Right renal cortex interstitium (tissue), 3 donors: ENCODE results near the gene FLVCR2. TPM values are rescaled to one million over a fixed set of nuclear protein-coding genes. Genes with fewer than 3 reads are reported as not detected.

Experiments used
- DNase-seq, 3 donors: peaks; one replicate each; pipeline ENCODE4 v3.0.0-alpha.2; 2013; ENCODE audit warnings: low read depth in 3 of 3, low spot score in 2 of 3
- polyA plus RNA-seq, 3 donors: library from polyadenylated mRNA; unstranded; fragments of 120-200 nt; gene quantifications; one replicate each; pipeline ENCODE4 v1.2.1, GENCODE V29; 2013; ENCODE audit not compliant: insufficient read length in 3 of 3

The FLVCR2 gene
- polyA plus RNA-seq, 3 donors, result 7.8 to 8.9 (median 7.9) TPM

DNA sequence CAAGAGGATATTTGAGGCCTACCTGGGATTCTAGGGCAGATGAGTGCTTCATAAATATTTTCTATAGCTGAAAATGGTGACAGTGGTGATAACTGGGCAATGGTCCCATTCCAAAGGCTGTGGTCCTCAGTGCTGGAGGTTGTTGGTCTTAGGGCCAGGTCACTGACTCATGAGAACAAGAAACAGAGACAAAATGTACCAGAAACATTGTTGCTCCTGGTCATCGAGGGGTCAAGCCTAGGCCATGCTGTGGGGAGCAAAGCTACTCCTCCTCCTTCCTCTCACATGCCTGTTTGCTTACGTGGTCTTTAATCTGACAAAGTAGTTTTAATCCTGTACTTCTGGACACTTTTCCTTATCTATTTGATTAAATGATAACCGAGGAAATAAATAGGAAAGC is 48.4 kb downstream of the FLVCR2 start:
- DNase-seq, result no peak

DNA sequence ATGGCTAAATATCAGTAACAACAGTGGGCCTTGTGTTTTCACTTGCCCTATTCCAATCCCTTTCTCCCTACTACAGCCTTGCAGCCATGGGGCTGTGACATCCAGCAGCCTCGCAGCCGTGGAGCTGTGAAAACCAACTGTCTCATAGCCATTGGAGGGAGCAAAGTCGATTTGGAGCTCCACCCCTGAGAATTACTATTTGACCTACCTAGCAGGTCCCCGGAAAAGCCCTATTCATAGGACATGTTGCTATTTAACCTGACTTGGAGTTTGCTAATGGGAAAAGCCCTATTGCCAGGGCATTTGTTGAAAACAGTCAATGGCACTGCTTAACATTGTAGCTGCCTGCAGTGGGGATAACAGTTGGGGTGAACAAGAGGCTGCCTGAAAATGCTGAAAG is 49.0 kb downstream of the FLVCR2 start:
- DNase-seq, result no peak

DNA sequence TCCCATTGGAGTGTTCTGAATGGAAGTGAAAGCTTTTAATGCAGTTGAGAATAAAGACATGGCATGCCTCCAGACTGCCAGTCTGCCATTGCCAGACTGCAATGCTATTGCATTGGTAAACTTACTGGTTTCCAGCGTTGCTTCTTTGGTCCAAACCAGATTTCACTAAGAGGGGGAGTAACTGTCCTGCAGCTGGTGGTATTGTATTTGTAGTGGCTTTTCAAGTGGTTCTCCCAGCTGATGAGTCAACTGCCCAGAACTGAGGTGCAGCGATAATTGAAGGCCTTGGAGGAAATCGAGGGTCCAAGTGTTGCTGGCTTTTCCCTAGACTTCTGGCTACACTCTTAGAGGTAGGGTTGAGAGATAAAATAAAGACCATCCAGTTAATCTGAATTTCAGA is 50.4 kb downstream of the FLVCR2 start:
- DNase-seq, result no peak

DNA sequence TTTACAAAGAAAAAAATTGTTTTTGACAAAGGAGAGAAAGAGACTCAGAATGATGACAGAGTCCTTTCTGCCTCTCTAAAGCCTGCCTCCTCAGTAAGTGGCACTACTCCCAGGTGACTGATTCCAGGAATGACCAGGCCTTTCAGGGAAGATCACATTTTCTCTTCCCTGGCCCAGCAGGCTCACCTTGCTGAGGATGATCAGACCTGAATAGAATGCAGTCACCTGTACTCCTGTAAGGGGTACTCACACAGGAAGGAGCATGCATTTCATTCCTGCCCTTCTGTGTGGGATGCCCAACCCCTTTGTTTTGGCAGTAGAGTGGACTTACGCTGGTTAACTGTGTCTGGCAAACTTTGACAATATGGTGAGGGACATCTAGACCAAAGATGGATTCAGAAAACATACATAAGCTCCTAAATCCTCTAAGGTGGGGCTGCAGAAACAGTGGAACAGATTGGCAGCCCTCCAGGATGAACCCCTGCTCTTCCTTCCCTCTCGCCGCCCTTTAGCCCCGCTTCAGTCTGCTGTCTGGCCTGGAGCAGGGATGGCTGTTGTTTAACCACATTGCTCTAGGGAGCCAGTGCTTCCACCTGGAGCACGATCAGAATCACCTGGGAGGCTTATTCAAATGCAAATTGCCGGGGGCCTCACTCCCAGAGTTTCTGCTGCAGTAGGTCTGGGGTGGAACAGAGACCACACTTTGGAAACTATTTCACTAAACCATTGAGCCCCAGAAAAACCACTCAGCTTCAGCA is 52.5 kb downstream of the FLVCR2 start:
- DNase-seq, result no peak

DNA sequence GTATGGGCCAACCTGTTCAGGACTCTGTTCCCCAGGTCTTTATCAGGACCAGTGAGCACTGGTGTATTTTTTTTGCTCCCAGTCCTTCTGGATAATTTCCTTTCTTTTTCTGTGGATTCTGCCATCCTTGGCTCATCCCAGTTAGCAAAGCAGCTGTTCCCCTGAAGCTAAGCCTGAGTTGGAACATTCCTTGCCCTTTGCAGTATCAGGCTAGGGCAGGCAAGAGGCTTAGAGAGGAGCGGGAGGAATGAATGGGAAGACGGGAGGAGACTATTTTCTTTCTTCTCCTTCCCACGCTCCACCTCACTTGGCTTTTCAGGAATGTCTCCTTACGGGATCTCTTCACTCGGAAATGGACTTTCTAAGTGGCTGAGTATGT is 53.0 kb downstream of the FLVCR2 start:
- no peak for DNase-seq

DNA sequence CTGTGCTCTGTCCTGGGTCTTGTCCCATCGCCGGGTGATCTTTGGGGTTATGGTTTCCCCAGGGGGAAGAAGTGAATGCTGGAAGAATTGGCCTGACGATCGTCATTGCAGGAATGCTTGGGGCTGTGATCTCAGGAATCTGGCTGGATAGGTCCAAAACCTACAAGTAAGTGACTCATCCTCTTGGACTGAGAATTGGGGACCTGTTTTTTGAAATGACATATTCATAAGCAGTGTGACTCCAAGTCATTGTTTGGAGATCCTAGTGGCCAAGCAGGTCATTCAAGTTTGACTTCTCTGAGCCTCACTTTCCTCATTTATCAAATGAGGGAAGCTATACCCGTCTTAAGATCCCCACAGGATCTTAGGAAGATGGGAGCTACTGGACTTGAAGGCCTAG is 56.4 kb downstream of the FLVCR2 start:
- DNase-seq, result no peak

DNA sequence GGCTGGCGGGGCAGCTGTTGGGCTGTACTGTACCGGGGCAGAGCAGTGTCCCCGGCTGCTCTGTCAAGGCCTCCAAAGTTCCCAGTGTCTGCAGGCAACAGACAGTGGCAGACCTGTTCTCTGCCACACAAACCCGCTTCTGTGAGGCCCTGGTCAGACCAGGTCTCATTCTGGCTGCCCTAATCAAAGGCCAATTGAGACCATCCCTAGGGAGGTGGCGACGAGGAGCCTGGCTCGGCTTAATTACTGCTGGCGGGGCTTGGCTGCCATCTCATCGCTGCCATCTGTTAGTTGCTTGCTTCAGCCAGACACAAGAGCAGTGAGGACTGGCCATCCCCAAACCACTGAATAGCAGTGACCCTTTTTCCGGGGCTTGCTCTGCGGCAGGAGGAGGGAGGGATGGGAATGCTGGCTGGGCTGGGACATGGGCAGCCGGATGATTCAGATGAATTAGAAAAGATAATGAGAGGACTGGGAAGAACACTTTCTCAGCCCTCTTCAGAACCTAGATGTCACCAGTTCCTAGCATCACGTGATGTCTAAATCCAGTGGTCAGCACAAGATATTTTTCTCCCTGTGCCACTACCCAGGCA is 57.8 kb downstream of the FLVCR2 start:
- no peak for DNase-seq

DNA sequence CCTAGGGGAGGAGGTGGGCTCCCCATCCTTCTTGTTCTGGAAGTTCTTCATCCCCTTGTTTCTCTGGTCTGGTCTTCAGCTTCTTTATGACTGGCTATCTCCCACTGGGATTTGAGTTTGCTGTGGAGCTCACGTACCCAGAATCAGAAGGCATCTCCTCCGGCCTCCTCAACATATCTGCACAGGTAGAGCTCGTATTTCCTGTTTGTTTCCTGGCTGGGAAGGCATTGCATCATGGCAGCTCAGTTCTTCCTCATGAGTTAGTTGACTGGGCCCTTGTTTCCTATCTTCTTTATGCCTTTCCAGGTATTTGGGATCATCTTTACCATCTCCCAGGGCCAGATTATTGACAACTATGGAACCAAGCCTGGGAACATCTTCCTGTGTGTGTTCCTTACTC is 62.5 kb downstream of the FLVCR2 start:
- no peak for DNase-seq

DNA sequence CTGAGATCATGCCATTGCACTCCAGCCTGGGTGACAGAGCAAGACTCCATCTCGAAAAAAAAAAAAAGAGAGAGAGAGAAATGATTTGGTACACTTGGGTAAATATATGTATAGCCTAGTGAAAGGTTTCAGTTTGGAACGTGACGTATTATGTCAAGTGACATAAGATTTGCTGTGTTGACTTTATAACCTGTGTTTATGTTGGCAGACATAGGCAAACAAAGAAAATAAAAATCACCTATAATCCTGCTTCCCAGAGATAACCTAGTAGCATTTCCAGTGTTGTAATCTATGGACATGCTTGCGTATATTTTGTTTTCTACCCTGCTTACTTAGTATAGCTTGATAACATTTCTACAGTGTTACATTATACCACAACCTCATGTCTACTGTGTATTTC is 65.6 kb downstream of the FLVCR2 start:
- DNase-seq, result no peak

DNA sequence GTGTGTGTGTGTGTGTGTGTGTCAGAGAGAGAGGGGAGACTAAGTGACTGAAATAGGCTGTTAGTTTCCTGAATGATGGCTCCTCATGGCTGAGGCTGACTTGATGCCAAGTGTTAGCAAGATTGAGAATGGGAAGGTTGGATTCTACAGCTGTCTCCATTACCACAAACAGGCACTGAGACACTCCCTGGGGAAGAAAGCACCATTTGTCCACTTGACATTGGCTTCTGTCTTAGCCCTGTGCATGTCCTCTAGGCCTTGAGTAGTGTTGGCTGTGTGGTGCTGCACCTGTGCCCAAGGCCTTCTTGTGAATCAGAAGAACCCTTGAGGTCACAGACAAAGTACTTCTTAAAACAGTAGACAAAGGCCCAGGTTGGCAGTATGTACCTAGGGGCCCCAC is 66.6 kb downstream of the FLVCR2 start:
- DNase-seq, result no peak

DNA sequence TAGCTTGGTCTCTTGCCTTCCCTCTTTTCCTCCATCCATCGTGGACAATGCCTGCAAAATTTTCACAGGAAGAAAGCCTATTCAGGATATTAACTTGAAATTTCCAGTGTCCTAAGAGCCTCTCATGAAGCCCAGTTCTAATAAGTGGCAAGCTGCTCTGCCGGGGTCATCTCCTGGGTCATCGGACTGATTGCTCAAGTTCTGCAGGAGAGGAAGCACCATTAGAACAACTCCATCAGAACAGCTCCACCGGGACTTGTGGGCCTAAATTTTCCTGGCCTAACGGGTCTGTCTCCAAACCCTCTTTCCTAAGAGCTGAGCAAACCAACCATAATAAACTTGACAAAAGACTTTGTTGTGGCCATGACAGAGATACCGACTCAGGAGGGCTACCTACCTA is 68.3 kb downstream of the FLVCR2 start:
- no peak for DNase-seq

DNA sequence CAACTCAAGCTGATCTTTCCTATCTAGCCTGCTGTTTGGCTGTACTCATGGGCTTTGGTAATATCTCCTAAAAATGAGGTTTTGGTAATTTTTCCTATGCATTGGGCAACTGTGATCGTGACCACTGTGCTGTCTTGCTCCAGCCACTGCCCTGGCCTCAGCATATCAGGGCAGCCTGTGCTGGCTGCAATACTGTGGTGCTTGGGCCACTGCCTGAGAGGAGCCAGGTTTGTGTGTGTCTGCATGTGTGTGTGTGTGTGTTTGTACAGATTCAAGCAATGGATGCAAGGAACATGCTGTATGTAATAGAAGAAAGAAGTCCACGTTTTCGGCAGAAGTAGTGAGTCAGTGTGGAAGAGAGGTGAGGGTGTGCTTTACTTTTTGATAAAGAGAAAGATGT is 69.2 kb downstream of the FLVCR2 start:
- DNase-seq, result no peak

DNA sequence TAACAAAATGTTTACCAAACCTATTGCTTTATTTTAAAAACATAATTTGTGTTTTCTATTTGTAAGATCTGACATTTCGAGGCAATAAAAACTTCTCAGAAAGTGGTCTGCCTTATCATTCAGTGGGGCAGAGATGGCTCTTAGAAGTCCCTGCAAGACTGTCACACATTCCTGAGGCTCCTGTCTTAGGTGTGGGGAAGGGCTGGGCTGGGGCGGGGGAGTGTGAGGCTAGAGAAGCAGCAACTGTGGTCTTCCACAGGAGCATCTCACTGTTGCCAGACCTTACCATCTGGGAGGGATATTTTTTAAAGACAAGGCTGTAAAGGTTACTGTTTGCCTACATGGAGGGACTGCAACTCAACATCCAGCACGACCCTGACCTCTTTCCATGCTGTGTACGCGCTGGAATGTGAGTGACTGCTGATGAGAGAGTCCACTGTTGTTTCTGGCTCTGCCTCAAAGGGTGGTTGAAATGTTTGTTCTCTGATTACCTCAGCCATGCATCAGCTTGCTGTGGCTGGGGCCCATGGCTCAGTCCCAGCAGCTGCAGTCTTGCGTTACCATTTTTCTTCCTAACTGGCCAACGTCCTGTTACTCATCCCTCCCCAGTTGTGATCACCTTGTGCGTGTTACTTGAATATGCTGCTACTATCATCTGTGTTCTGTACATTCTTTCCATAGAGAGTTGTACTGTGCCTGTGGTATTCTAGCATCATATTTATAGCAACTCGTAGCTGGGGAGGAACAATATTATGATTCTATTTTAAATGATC is 69.8 kb downstream of the FLVCR2 start:
- peak in 2 of 3 donors; percentile 58 to 69 for DNase-seq

DNA sequence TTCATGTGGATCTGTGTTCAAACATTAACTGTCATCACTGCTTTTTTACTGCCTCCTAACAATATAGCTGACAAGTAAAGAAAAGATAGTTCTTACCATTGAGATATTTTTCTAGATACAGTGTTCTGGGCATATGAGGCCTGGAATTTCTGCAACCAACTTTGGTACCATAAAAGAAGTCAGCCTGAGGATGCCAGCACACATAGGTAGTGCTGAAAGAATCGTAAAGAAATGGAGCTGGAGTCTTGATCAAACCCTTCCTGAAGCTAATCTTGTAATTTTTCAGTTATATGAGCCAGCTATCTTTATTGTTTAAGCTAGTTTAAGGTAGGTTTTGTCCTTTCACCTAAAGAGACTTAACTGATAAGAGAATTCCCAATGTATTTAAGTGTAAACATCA is 70.9 kb downstream of the FLVCR2 start:
- DNase-seq, result no peak

DNA sequence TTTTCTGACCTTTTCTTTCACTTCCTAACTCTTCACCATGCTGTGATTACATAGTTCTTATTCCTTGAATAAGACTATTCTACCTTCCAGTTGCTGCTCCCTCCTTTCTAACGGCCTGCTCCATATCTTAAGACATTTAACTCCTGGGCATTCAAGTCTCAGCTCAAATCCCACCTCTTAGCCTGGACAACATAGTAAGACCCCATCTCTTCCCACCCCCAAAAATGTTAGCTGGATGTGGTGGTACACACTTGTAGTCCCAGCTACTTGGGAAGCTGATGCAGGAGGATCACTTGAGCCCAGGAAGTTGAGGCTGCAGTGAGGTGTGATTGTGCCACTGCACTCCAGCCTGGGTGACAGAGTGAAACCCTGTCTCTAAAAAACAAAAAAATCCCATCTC is 71.4 kb downstream of the FLVCR2 start:
- no peak for DNase-seq

DNA sequence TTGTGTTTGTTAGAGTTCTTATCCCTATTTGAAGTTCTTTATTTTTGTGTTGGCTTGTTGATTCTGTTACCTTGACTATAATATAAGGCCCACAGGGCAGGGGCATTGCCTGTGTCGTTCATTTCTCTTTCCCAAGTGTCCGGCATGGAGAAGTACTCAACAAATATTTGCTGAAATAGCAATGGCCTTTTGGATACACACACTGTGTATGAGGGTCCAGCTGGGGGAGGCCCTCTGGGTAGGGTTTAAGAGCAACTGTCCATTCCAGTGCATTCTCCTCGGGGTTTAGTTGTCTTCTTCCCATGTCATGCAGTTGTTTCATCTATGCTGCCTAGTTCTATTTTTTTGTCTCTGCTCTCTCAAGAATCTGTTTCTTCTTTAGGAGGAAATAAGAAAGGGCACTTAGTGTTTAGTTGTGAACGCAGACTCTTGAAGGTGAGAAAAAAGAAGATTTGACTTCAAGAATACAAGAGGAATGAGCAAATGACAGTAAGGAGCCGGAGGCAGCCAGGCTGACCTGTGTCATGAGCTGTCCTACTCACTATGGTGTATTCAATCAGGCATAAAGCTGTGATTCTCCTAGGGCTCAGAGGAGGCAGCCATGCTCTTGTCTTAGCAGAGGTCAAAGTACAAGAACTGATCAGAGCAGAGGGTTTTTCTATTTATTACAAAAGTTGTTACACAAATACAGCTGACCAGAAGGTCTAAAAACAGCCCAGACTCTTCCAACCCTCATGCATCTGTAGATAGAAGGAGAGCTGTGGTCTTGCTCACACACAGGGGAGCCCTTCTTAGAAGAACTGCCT is 72.0 kb downstream of the FLVCR2 start:
- no peak for DNase-seq

DNA sequence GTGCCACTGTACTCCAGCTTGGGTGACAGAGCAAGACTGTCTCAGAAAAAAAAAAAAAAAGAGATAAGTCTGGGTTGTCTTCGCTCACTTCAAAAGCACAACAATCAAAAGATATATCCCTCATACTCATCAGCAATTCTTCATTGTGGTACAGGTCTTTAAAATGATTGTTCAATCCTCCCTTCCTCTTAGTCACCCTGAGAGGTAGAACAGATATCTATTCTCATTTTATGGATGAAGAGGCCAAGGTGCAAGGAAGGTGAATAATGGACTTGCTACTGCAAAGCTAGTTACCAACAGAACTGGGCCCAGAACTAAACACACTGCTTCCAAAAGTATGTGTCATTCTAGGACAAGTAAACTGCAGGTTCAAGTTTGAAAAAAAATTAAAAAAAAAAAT is 75.1 kb downstream of the FLVCR2 start:
- DNase-seq, result no peak

DNA sequence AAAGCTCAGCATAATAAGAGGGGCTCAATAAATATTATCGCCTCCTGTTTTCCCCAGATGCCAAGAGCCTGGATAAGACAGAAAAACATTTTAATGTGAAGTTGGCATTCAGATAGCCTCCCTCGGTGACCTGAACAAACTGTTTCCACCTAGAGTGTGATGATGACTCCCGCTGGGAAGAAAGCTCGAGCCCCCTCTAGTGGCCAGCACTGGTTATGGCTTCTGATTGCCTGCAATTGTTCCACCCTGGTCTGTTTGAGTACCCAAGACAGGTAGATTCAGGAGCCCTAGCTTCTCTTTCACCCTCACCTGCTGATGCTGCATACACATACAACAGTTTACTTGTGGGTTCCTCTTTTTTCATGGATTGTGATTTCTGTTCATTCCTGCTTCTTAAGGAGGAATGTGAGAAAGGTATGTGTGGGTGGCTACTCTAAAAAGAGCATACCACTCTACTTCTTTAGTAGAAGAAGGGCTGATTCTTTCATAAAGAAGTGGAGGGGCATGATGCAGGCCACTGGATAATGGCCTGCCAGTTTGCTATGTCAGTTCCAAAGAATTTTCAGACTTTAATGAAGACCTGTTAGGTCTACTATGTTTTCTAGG is 75.8 kb downstream of the FLVCR2 start:
- DNase-seq, result peak in 1 of 3 donors; percentile 59

DNA sequence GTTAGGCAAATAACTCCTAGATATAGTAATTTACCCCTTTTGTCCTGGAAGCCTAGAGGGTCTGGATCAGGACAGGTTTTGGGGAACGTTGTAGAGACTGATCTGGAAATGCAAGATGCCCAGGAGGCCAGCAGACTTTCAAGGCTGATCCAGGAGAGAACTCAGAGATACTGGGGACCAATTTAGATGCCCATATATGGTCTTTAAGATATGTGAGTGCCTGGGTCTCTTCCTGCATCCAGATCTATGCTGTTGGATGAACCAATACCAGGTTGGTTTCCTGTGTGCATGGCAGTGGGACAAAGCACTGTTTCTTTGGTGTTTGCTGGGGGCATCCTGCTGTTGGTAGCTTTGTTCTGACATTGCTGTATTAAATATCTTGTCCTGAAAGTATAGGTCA is 76.8 kb downstream of the FLVCR2 start:
- no peak for DNase-seq

DNA sequence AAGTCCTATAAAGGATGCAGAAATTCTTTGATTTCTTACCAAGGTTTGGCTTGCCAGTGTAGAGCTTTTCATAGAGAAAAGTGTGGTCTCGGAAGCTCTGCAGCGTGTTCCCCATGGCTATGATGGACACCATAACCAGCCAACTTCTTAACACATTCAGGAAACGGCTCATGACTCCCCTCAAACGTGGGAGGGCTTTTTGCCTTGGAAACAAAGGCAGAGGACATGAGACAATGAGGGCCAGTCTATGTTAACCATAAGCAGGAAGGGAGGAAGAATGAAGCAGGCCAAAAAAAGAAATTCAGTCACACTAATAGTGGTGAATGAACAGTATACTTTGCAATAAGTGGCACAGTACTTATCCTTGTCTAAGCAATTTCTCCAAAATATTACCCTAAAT is 78.9 kb downstream of the FLVCR2 start:
- no peak for DNase-seq

DNA sequence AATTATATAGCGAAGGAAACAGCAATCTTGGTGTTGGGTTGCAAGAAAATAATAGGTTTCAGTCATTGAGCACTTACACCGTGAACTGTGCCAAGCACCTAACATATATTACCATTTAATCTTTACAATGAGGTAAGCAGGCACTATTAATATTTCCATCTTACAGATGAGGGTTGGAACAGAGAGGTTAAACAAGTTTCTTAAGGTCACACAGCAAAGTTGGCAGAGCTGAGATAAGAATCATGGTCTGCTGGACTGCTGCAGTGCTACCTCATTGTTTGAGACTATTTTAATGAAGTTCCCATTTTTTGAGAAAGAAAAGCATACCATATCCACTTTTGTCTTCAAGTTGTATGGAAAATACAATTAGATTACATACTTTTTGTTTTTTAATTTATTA is 80.5 kb downstream of the FLVCR2 start:
- no peak for DNase-seq
